H9 (cell line): ENCODE results near the gene PEX26. TPM values are rescaled to one million over a fixed set of nuclear protein-coding genes. Genes with fewer than 3 reads are reported as not detected.

Source experiments
- DNase-seq: peaks from one replicate; pipeline ENCODE4 v3.0.0-alpha.2; 2017
- H2AFZ ChIP-seq: one replicate; pipeline ENCODE4 v1.6.1; 2013; ENCODE audit warnings: mild to moderate bottlenecking, low read length, control low read depth, moderate library complexity
- H2AK5ac ChIP-seq: 2 replicates; pipeline ENCODE4 v1.6.1; 2013; ENCODE audit warnings: low read length, control low read depth, mixed read lengths; ENCODE audit not compliant: insufficient read length
- H2BK120ac ChIP-seq: one replicate; pipeline ENCODE4 v1.6.1; 2013; ENCODE audit warnings: low read depth, mild to moderate bottlenecking, low read length, control low read depth, inconsistent platforms; ENCODE audit not compliant: poor library complexity, severe bottlenecking
- H2BK12ac ChIP-seq: 2 replicates; pipeline ENCODE4 v1.6.1; 2013; ENCODE audit warnings: low read length, control low read depth, mixed read lengths, low read depth; ENCODE audit not compliant: insufficient read length
- H2BK15ac ChIP-seq: 2 replicates; pipeline ENCODE4 v1.6.1; 2013; ENCODE audit warnings: low read depth, low read length, control low read depth
- H2BK20ac ChIP-seq: one replicate; pipeline ENCODE4 v1.6.1; 2013; ENCODE audit warnings: low read depth, mild to moderate bottlenecking, low read length, control low read depth, inconsistent platforms; ENCODE audit not compliant: poor library complexity, severe bottlenecking
- H2BK5ac ChIP-seq: 2 replicates; pipeline ENCODE4 v1.6.1; 2013; ENCODE audit warnings: low read length, control low read depth, mixed read lengths; ENCODE audit not compliant: insufficient read length
- H3K14ac ChIP-seq: 2 replicates; pipeline ENCODE4 v1.6.1; 2013; ENCODE audit warnings: low read length, control low read depth; ENCODE audit not compliant: insufficient read depth
- H3K18ac ChIP-seq: 2 replicates; pipeline ENCODE4 v1.6.1; 2013; ENCODE audit warnings: low read depth, mild to moderate bottlenecking, mixed read lengths, low read length, control low read depth; ENCODE audit not compliant: insufficient read length
- H3K23ac ChIP-seq: 2 replicates; pipeline ENCODE4 v1.6.1; 2013; ENCODE audit warnings: low read length, control low read depth, mixed read lengths, low read depth; ENCODE audit not compliant: insufficient read length
- H3K23me2 ChIP-seq: 2 replicates; pipeline ENCODE4 v1.6.1; 2013; ENCODE audit warnings: low read depth, mild to moderate bottlenecking, mixed read lengths, low read length, control low read depth; ENCODE audit not compliant: insufficient read length, poor library complexity, severe bottlenecking
- H3K27ac ChIP-seq: 2 replicates; pipeline ENCODE4 v1.5.1; 2013; ENCODE audit warnings: low read length, control low read depth, mixed read lengths, low read depth; ENCODE audit not compliant: insufficient read length
- H3K27me3 ChIP-seq: 2 replicates; pipeline ENCODE4 v1.6.1; 2013; ENCODE audit warnings: low read length, control low read depth, inconsistent platforms; ENCODE audit not compliant: insufficient read depth
- H3K4ac ChIP-seq: 2 replicates; pipeline ENCODE4 v1.6.1; 2013; ENCODE audit warnings: low read depth, mild to moderate bottlenecking, control low read depth, inconsistent platforms, low read length, moderate library complexity
- H3K4me1 ChIP-seq: 2 replicates; pipeline ENCODE4 v1.6.1; 2013; ENCODE audit warnings: low read length, control low read depth, inconsistent platforms; ENCODE audit not compliant: insufficient read depth
- H3K4me2 ChIP-seq: 2 replicates; pipeline ENCODE4 v1.6.1; 2013; ENCODE audit warnings: low read length, control low read depth, mixed read lengths; ENCODE audit not compliant: insufficient read length, insufficient read depth
- H3K56ac ChIP-seq: 2 replicates; pipeline ENCODE4 v1.6.1; 2013; ENCODE audit warnings: low read depth, mild to moderate bottlenecking, mixed read lengths, low read length, control low read depth; ENCODE audit not compliant: insufficient read length
- H3K79me1 ChIP-seq: 2 replicates; pipeline ENCODE4 v1.6.1; 2013; ENCODE audit warnings: low read depth, mild to moderate bottlenecking, moderate library complexity, low read length, control low read depth, inconsistent platforms; ENCODE audit not compliant: insufficient read depth, poor library complexity, severe bottlenecking
- H3K79me2 ChIP-seq: 2 replicates; pipeline ENCODE4 v1.6.1; 2013; ENCODE audit warnings: low read length, control low read depth, inconsistent platforms; ENCODE audit not compliant: insufficient read depth
- H3K9ac ChIP-seq: 2 replicates; pipeline ENCODE4 v1.6.1; 2013; ENCODE audit warnings: low read length, control low read depth, mixed read lengths; ENCODE audit not compliant: insufficient read length; ENCODE audit errors: extremely low read depth
- H3K9me3 ChIP-seq: one replicate; pipeline ENCODE4 v1.6.1; 2013; ENCODE audit warnings: low read depth, low read length, inconsistent platforms; ENCODE audit not compliant: control insufficient read depth
- H3T11ph ChIP-seq: one replicate; pipeline ENCODE4 v1.6.1; 2013; ENCODE audit warnings: mild to moderate bottlenecking, low read length, control low read depth, inconsistent platforms
- H4K20me1 ChIP-seq: one replicate; pipeline ENCODE4 v1.6.1; 2013; ENCODE audit not compliant: control insufficient read depth, insufficient read length, insufficient read depth
- H4K5ac ChIP-seq: 2 replicates; pipeline ENCODE4 v1.6.1; 2013; ENCODE audit warnings: low read depth, mild to moderate bottlenecking, mixed read lengths, low read length, control low read depth; ENCODE audit not compliant: insufficient read length
- H4K8ac ChIP-seq: replicated peaks from 2 replicates; pipeline ENCODE4 v1.6.1; 2013; ENCODE audit warnings: low read length, control low read depth, mixed read lengths, low read depth; ENCODE audit not compliant: insufficient read length
- H4K91ac ChIP-seq: 2 replicates; pipeline ENCODE4 v1.6.1; 2013; ENCODE audit warnings: low read depth, mild to moderate bottlenecking, moderate library complexity, mixed read lengths, low read length, control low read depth; ENCODE audit not compliant: insufficient read length
- H3K27ac Mint-ChIP-seq, 3 experiments: 2 replicates in 2 of 3; 3 replicates in 1 of 3; pipeline ENCODE4 v1.8.0; 2020 to 2021; ENCODE audit warnings: mixed read lengths in 3 of 3, mild to moderate bottlenecking in 1 of 3, moderate library complexity in 1 of 3
- H3K27me3 Mint-ChIP-seq: 2 replicates; pipeline ENCODE4 v1.8.0; 2021; ENCODE audit warnings: low read depth, mild to moderate bottlenecking, moderate library complexity, mixed read lengths
- H3K36me3 Mint-ChIP-seq, 3 experiments: 2 replicates in 2 of 3; 3 replicates in 1 of 3; pipeline ENCODE4 v1.8.0; 2020 to 2021; ENCODE audit warnings: low read depth in 3 of 3, mixed read lengths in 3 of 3; ENCODE audit not compliant: insufficient read depth in 1 of 3
- H3K4me1 Mint-ChIP-seq, 2 experiments: 2 replicates each; pipeline ENCODE4 v1.8.0; 2020; ENCODE audit warnings: mixed read lengths in 2 of 2
- H3K4me3 Mint-ChIP-seq, 2 experiments: 2 replicates in 1 of 2; 3 replicates in 1 of 2; pipeline ENCODE4 v1.8.0; 2020 to 2021; ENCODE audit warnings: mild to moderate bottlenecking in 2 of 2, mixed read lengths in 2 of 2, moderate library complexity in 1 of 2
- H3K9me3 Mint-ChIP-seq, 2 experiments: 2 replicates in 1 of 2; 3 replicates in 1 of 2; pipeline ENCODE4 v1.8.0; 2020; ENCODE audit warnings: mild to moderate bottlenecking in 2 of 2, mixed read lengths in 2 of 2, moderate library complexity in 1 of 2
- CTCF ChIP-seq: fragments of 200-600 bp; sonication (generic); conservative IDR thresholded peaks from 3 replicates; pipeline ENCODE4 v1.8.0; 2021; ENCODE audit warnings: antibody characterized with exemption, mild to moderate bottlenecking
- WGBS: extraction: QIAGEN DNeasy Blood & Tissue Kit; methylation state at CpG from one replicate; pipeline ENCODE4 v1.1.7; 2013; ENCODE audit warnings: missing lambda C conversion rate, low lambda C conversion rate, mixed read lengths; ENCODE audit not compliant: insufficient read length; ENCODE audit errors: extremely low coverage; 5-methylcytosine and 5-hydroxymethylcytosine counted together
- total RNA-seq: library from RNA; stranded (reverse); gene quantifications from 2 replicates; pipeline ENCODE4 v1.2.1, GENCODE V29; 2021

The PEX26 gene
- total RNA-seq, 1 experiment from 2014 or later: 35.4 TPM

DNA sequence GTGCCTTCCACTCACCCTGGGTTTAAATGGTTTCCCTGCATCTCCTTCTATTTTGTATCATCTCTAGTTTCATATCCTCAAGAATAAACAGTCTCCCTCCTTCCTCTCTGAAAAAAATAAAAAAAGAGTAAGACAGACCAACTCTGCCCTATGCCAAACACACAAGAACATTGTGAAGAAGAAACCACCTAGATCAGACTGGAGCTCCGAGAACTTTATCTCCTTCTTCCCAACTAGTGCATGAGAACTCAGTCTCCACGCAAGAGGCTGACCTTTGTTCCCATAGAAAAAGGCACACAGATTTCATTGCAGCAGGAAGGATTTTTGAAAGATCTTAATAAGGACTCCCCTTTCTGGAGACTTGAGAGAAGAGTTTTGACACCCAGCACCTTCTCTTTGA is 8.7 kb upstream of the PEX26 start:
- no peak overlapping the region for H3K27ac Mint-ChIP-seq
- no peak overlapping the region for H3K23ac ChIP-seq
- H3K79me2 ChIP-seq: no peaks in the 10 kb centered on the region
- no peaks in the 10 kb centered on the region; a peak in 1 of 5 replicates for H3K9me3 Mint-ChIP-seq
- no CpG with 5 or more reads among the region's 2 CpGs for WGBS
- no peak overlapping the region for H3K4me2 ChIP-seq
- no peaks in the 10 kb centered on the region for H3K4me1 ChIP-seq
- no peak overlapping the region for H3K4ac ChIP-seq
- no peak overlapping the region for H2BK120ac ChIP-seq
- no peak for TF ChIP-seq CTCF
- H4K91ac ChIP-seq: no peak overlapping the region
- H3K9ac ChIP-seq: no peak overlapping the region
- no peaks in the 10 kb centered on the region for H3K9me3 ChIP-seq
- H3K27me3 Mint-ChIP-seq: peaks cover 68% of the 10 kb centered on the region
- H3K56ac ChIP-seq: no peak overlapping the region
- no peak overlapping the region for H3K4me3 Mint-ChIP-seq
- no peak overlapping the region for H2BK5ac ChIP-seq
- H3T11ph ChIP-seq: no peak overlapping the region
- no peak overlapping the region for H2BK20ac ChIP-seq
- H3K18ac ChIP-seq: no peak overlapping the region
- no peak overlapping the region for H4K8ac ChIP-seq
- H3K79me1 ChIP-seq: no peaks in the 10 kb centered on the region
- H2BK12ac ChIP-seq: no peak overlapping the region
- H3K36me3 Mint-ChIP-seq: no peaks in the 10 kb centered on the region; a peak in 1 of 7 replicates
- peaks cover 2% of the 10 kb centered on the region for H4K20me1 ChIP-seq
- no peaks in the 10 kb centered on the region for H3K27me3 ChIP-seq
- H3K4me1 Mint-ChIP-seq: peaks cover 8% of the 10 kb centered on the region in 2 experiments
- no peak overlapping the region for H3K27ac ChIP-seq
- no peak overlapping the region for H2BK15ac ChIP-seq
- no peak overlapping the region for H2AK5ac ChIP-seq
- no peak overlapping the region for H2AFZ ChIP-seq
- no peak for DNase-seq
- H3K23me2 ChIP-seq: no peaks in the 10 kb centered on the region
- no peak overlapping the region for H3K14ac ChIP-seq
- no peak overlapping the region for H4K5ac ChIP-seq
